PC-9 (cell line): Measurements from ENCODE around the gene SGPL1. TPM values are rescaled to one million over a fixed set of nuclear protein-coding genes. Genes with fewer than 3 reads are reported as not detected.

ENCODE experiments used
- BruUV-seq: library from RNA; stranded (reverse); fragments of 400-500 nt; replicated peaks from 2 replicates; lab custom pipeline; 2021; lab: Mats Ljungman, UMichigan
- CTCF ChIA-PET: fragments of 300-600 bp; sonication (Branson Sonifier 250); formaldehyde crosslinking; loops from one replicate; lab custom pipeline; 2022; ENCODE audit warnings: antibody characterized with exemption; lab: Charles Lee
- POLR2A ChIA-PET: fragments of 300-600 bp; sonication (Branson Sonifier 250); formaldehyde crosslinking; loops from one replicate; lab custom pipeline; 2022; ENCODE audit warnings: antibody characterized with exemption; ENCODE audit not compliant: unreplicated experiment; lab: Charles Lee
- DNase-seq, 2 experiments: peaks; one replicate each; pipeline versions ENCODE4 v3.0.0 to v3.0.0-alpha.2; 2015 to 2022; ENCODE audit warnings: mixed read lengths in 1 of 2
- H2AFZ ChIP-seq: fragments of 200-600 bp; sonication (generic); 2 replicates; pipeline ENCODE4 v1.8.1; 2017; ENCODE audit warnings: antibody characterized with exemption
- H3F3A ChIP-seq: fragments of 200-600 bp; sonication (generic); 2 replicates; pipeline ENCODE4 v1.8.1; 2017; ENCODE audit warnings: antibody characterized with exemption, mild to moderate bottlenecking, low read depth; ENCODE audit not compliant: insufficient read depth
- H3K27ac ChIP-seq: fragments of 200-600 bp; sonication (generic); 2 replicates; pipeline ENCODE4 v1.6.1; 2016; ENCODE audit warnings: mixed run types
- H3K27me3 ChIP-seq: fragments of 200-600 bp; sonication (generic); 2 replicates; pipeline ENCODE4 v1.6.1; 2016; ENCODE audit warnings: low read depth, mixed run types; ENCODE audit not compliant: insufficient read depth
- H3K36me3 ChIP-seq: fragments of 200-600 bp; sonication (generic); 2 replicates; pipeline ENCODE4 v1.6.1; 2016; ENCODE audit warnings: low read depth, mixed run types
- H3K4me1 ChIP-seq: fragments of 200-600 bp; sonication (generic); replicated peaks from 2 replicates; pipeline ENCODE4 v1.6.1; 2016; ENCODE audit warnings: mixed run types; ENCODE audit not compliant: insufficient read depth
- H3K4me2 ChIP-seq: fragments of 200-600 bp; sonication (generic); 2 replicates; pipeline ENCODE4 v1.6.1; 2017; ENCODE audit warnings: mixed run types
- H3K4me3 ChIP-seq: fragments of 200-600 bp; sonication (generic); 2 replicates; pipeline ENCODE4 v1.6.1; 2016; ENCODE audit warnings: mixed run types
- H3K79me2 ChIP-seq: fragments of 200-600 bp; sonication (generic); 2 replicates; pipeline ENCODE4 v1.6.1; 2017; ENCODE audit warnings: low read depth, mixed run types
- H3K9me2 ChIP-seq: fragments of 200-600 bp; sonication (generic); 2 replicates; pipeline ENCODE4 v1.8.1; 2017; ENCODE audit warnings: mild to moderate bottlenecking; ENCODE audit not compliant: insufficient read depth
- H3K9me3 ChIP-seq: fragments of 200-600 bp; sonication (generic); 2 replicates; pipeline ENCODE4 v1.8.1; 2016; ENCODE audit warnings: low read depth; ENCODE audit not compliant: insufficient read depth
- H4K20me1 ChIP-seq: fragments of 200-600 bp; sonication (generic); 2 replicates; pipeline ENCODE4 v1.8.1; 2017; ENCODE audit not compliant: insufficient read depth
- CTCF ChIP-seq: fragments of 200-600 bp; sonication (generic); conservative IDR thresholded peaks from 2 replicates; pipeline ENCODE4 v1.6.1; 2017; ENCODE audit warnings: mixed run types, antibody characterized with exemption, mild to moderate bottlenecking, moderate library complexity
- EZH2 ChIP-seq: fragments of 200-600 bp; sonication (generic); IDR thresholded peaks from 2 replicates; pipeline ENCODE4 v1.8.0; 2017; ENCODE audit warnings: antibody characterized with exemption, low read depth
- intact Hi-C: fragments of 100-400 bp; cut with micrococcal nuclease; formaldehyde crosslinking; loops from one replicate; pipeline ENCODE4 v1.10.0; 2022; ENCODE audit not compliant: unreplicated experiment
- total RNA-seq: library from RNA; stranded (reverse); gene quantifications from 2 replicates; pipeline ENCODE4 v1.2.3, GENCODE V29; 2021

SGPL1 gene
- total RNA-seq, 1 experiment from 2014 or later, result 96.9 TPM

- H3K9me2 ChIP-seq, result no peaks in the 10 kb centered on the region
- intact Hi-C loops, result no loop called here
- H3K9me3 ChIP-seq, result peaks cover 5% of the 10 kb centered on the region; the same call in 1 of the 2 replicates
- H3K27ac ChIP-seq, result 0 out of 2 replicates have a peak overlapping the region, but pooled peaks have one; percentile 29
- no peak overlapping the region for H2AFZ ChIP-seq
- H3F3A ChIP-seq, result peaks cover 52% of the 10 kb centered on the region
- no TSS peak for BruUV-seq
- peak overlapping the region; percentile 38 for H3K4me2 ChIP-seq
- ChIA-PET POLR2A (no interaction called here), CTCF (no interaction called here)
- no peaks in the 10 kb centered on the region for H3K27me3 ChIP-seq
- H3K4me3 ChIP-seq, result no peak overlapping the region
- no peaks in the 10 kb centered on the region for H3K79me2 ChIP-seq
- no peaks in the 10 kb centered on the region for H3K36me3 ChIP-seq
- H3K4me1 ChIP-seq, result peaks cover 68% of the 10 kb centered on the region
- no peaks in the 10 kb centered on the region for H4K20me1 ChIP-seq
- TF ChIP-seq EZH2 (no peak), CTCF (no peak)
- no peak for DNase-seq
These were observed 8.9 kb upstream of the SGPL1 start for GRCh38 chr10:70806841-70807240.

DNA sequence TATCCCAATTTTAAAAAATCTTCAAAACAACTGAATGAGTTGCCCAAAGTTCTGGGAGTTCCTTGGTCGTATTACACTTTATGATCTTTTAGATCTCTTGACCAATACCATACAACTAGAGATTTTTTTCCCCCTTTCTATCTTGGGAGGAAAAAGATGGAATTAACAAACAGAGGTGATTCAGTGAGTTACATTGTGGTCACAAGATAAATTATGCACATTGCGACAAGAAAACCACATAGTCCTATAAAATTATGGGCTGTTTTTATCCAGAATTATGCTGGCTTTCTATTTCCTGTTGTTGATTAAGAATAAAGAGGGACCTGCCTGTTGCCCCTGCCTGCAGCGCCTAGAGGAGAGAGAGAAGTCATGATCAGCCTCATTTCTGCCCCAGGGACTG lies 8.2 kb upstream of the SGPL1 start:
- peaks cover 52% of the 10 kb centered on the region for H3F3A ChIP-seq
- ChIA-PET POLR2A (no interaction called here), CTCF (no interaction called here)
- H3K4me3 ChIP-seq, result no peak overlapping the region
- peaks cover 68% of the 10 kb centered on the region for H3K4me1 ChIP-seq
- intact Hi-C loops, result no loop called here
- no peaks in the 10 kb centered on the region for H4K20me1 ChIP-seq
- peaks cover 5% of the 10 kb centered on the region; the same call in 1 of the 2 replicates for H3K9me3 ChIP-seq
- TF ChIP-seq CTCF (no peak), EZH2 (no peak)
- DNase-seq, result peak in 1 of 2 experiments; percentile 79
- peak overlapping the region; percentile 38 for H3K4me2 ChIP-seq
- no peaks in the 10 kb centered on the region for H3K9me2 ChIP-seq
- H3K36me3 ChIP-seq, result no peaks in the 10 kb centered on the region
- peak overlapping the region; percentile 29; the same call in 1 of the 2 replicates for H3K27ac ChIP-seq
- H3K79me2 ChIP-seq, result no peaks in the 10 kb centered on the region
- no TSS peak for BruUV-seq
- no peaks in the 10 kb centered on the region for H3K27me3 ChIP-seq
- H2AFZ ChIP-seq, result no peak overlapping the region

DNA sequence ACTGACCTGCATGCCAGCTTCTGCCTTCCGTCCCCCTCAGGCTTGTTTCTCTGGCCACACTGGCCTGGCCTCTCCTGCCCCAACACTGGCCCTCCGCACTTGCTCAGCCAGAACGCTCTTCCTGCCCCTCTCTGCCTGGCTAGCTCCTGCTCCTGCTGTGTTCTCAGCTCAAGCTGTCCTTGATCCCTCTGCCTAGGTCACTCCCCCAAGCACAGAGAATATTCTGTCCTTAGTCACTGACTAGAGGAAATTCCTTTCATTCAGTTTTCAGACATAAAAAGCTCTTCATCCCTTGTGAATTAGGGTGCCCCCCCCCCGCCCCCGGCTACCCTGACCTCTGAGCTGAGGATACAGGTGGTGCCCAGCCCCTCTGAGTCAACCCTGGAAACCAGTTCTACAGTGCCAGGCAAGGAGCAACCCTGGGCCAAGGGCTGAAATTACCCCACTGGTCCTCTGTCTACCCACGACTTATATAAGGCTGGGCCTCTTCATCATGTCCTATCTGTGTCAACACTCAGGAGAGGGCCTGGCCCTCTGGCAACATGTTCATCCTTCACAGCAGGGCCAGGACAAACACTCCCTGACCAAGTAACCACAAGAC lies 6.6 kb upstream of the SGPL1 start:
- Histone ChIP-seq H3K27me3 (no peaks in the 10 kb centered on the region), H3K27ac (peak overlapping the region; percentile 52), H3K36me3 (no peaks in the 10 kb centered on the region), H3K9me2 (no peaks in the 10 kb centered on the region), H2AFZ (no peak overlapping the region), H3F3A (peaks cover 43% of the 10 kb centered on the region), H3K4me3 (no peak overlapping the region), H3K79me2 (no peaks in the 10 kb centered on the region), H4K20me1 (no peaks in the 10 kb centered on the region), H3K4me1 (peaks cover 58% of the 10 kb centered on the region), H3K9me3 (peaks cover 5% of the 10 kb centered on the region; the same call in 1 of the 2 replicates), H3K4me2 (peak overlapping the region; percentile 53)
- ChIA-PET POLR2A (interaction anchor here (0.8 kb wide), 1 partner anchor 397 kb away, joined by 6 read pairs; no protein-coding TSS in a partner anchor), CTCF (interaction anchor here (0.7 kb wide), 1 partner anchor 266 kb away, joined by 7 read pairs; no protein-coding TSS in a partner anchor)
- BruUV-seq, result no TSS peak
- intact Hi-C loops, result no loop called here
- DNase-seq, result peak; percentile 20 to 92
- TF ChIP-seq EZH2 (no peak), CTCF (no peak)
